ENCODE measurements around the gene GADD45GIP1.

GADD45GIP1 gene

GRCh38 chr19:12994701-12995595, 37.9 kb upstream of the GADD45GIP1 start, which contains the start of gene NFIX:
TSS of gene NFIX (plus strand) at chr19:12995475. CDS start at chr19:12995838, 363 bp downstream.
- Histone ChIP-seq H3K9me3 (ENCODE audit: control insufficient read depth, low read length) (no peaks in the 10 kb centered on the region), H3K9ac (no peak within 1 kb of the TSS), H3K36me3 (ENCODE audit: control insufficient read depth, insufficient read depth, low read length) (no peaks in the 10 kb centered on the region), H3K4me3 (ENCODE audit: low read depth, low read length) (peak within 1 kb of the TSS; percentile 72), H3K4me2 (ENCODE audit: low read length) (peak within 1 kb of the TSS; percentile 82), H3K27me3 (ENCODE audit: control insufficient read depth, insufficient read depth, low read length) (no peaks in the 10 kb centered on the region), H2AFZ (peak within 1 kb of the TSS; percentile 89), H3K4me1 (peaks cover 5% of the 10 kb centered on the region), H3K27ac (no peak within 1 kb of the TSS), H3K79me2 (peaks cover 3% of the 10 kb centered on the region)
- TF ChIP-seq CTCF (IDR thresholded peaks at IDR 0.05) = no peak

GRCh38 chr19:12993562-12993961, 36.5 kb upstream of the GADD45GIP1 start:
- H3K9ac ChIP-seq = no peak overlapping the region
- no peak overlapping the region for H3K4me3 ChIP-seq (ENCODE audit: low read depth, low read length)
- H3K4me2 ChIP-seq (ENCODE audit: low read length) = no peak overlapping the region
- no peak overlapping the region for H2AFZ ChIP-seq
- no peak for TF ChIP-seq CTCF (IDR thresholded peaks at IDR 0.05)
- no peaks in the 10 kb centered on the region for H3K9me3 ChIP-seq (ENCODE audit: control insufficient read depth, low read length)
- H3K36me3 ChIP-seq (ENCODE audit: control insufficient read depth, insufficient read depth, low read length) = no peaks in the 10 kb centered on the region
- H3K79me2 ChIP-seq = peaks cover 3% of the 10 kb centered on the region
- H3K4me1 ChIP-seq = peaks cover 5% of the 10 kb centered on the region
- H3K27me3 ChIP-seq (ENCODE audit: control insufficient read depth, insufficient read depth, low read length) = no peaks in the 10 kb centered on the region
- no peak overlapping the region for H3K27ac ChIP-seq

- Histone ChIP-seq H3K4me1 (peaks cover 5% of the 10 kb centered on the region), H3K4me3 (ENCODE audit: low read depth, low read length) (no peak overlapping the region), H3K27me3 (ENCODE audit: control insufficient read depth, insufficient read depth, low read length) (no peaks in the 10 kb centered on the region), H2AFZ (no peak overlapping the region), H3K4me2 (ENCODE audit: low read length) (no peak overlapping the region), H3K9me3 (ENCODE audit: control insufficient read depth, low read length) (no peaks in the 10 kb centered on the region), H3K36me3 (ENCODE audit: control insufficient read depth, insufficient read depth, low read length) (no peaks in the 10 kb centered on the region), H3K79me2 (peaks cover 3% of the 10 kb centered on the region), H3K27ac (no peak overlapping the region), H3K9ac (no peak overlapping the region)
- TF ChIP-seq CTCF (IDR thresholded peaks at IDR 0.05) = no peak
Observed at GRCh38 chr19:12992729-12993128, 35.7 kb upstream of the GADD45GIP1 start.

GRCh38 chr19:12991296-12991695, 34.3 kb upstream of the GADD45GIP1 start:
- H3K36me3 ChIP-seq (ENCODE audit: control insufficient read depth, insufficient read depth, low read length) = no peaks in the 10 kb centered on the region
- no peak overlapping the region for H3K4me2 ChIP-seq (ENCODE audit: low read length)
- no peak overlapping the region for H3K4me3 ChIP-seq (ENCODE audit: low read depth, low read length)
- H3K9me3 ChIP-seq (ENCODE audit: control insufficient read depth, low read length) = no peaks in the 10 kb centered on the region
- H3K4me1 ChIP-seq = peaks cover 2% of the 10 kb centered on the region
- H3K27ac ChIP-seq = no peak overlapping the region
- H3K79me2 ChIP-seq = no peaks in the 10 kb centered on the region
- H2AFZ ChIP-seq = no peak overlapping the region
- no peak overlapping the region for H3K9ac ChIP-seq
- TF ChIP-seq CTCF (IDR thresholded peaks at IDR 0.05) = no peak
- H3K27me3 ChIP-seq (ENCODE audit: control insufficient read depth, insufficient read depth, low read length) = no peaks in the 10 kb centered on the region

All from parathyroid adenoma (tissue), 2 donors.